PC-9 (cell line): ENCODE results near the gene RXRB.

Experiments used
- CTCF ChIP-seq: fragments of 200-600 bp; sonication (generic); conservative IDR thresholded peaks from 2 replicates; pipeline ENCODE4 v1.6.1; 2017; ENCODE audit warnings: mixed run types, antibody characterized with exemption, mild to moderate bottlenecking, moderate library complexity
- EZH2 ChIP-seq: fragments of 200-600 bp; sonication (generic); IDR thresholded peaks from 2 replicates; pipeline ENCODE4 v1.8.0; 2017; ENCODE audit warnings: antibody characterized with exemption, low read depth

GRCh38 chr6:33211136-33211535, 10.7 kb upstream of the RXRB start:
- TF ChIP-seq CTCF (no peak), EZH2 (no peak)
